KMS-11 (cell line): ENCODE results near the gene HSD17B12.

Source experiments
- H2AFZ ChIP-seq: fragments of 200-600 bp; sonication (generic); 2 replicates; pipeline ENCODE4 v1.6.1; 2016; ENCODE audit warnings: antibody characterized with exemption, mixed run types, low read depth
- H3K27ac ChIP-seq: fragments of 200-600 bp; sonication (generic); 2 replicates; pipeline ENCODE4 v1.6.1; 2016; ENCODE audit warnings: mild to moderate bottlenecking, mixed run types
- H3K27me3 ChIP-seq: fragments of 200-600 bp; sonication (generic); 2 replicates; pipeline ENCODE4 v1.6.1; 2017; ENCODE audit warnings: mild to moderate bottlenecking, low read depth, mixed run types, moderate library complexity; ENCODE audit not compliant: insufficient read depth
- H3K36me3 ChIP-seq: fragments of 200-600 bp; sonication (generic); 2 replicates; pipeline ENCODE4 v1.6.1; 2017; ENCODE audit warnings: mild to moderate bottlenecking, mixed run types; ENCODE audit not compliant: insufficient read depth
- H3K4me1 ChIP-seq: fragments of 200-600 bp; sonication (generic); 2 replicates; pipeline ENCODE4 v1.6.1; 2016; ENCODE audit warnings: mild to moderate bottlenecking, low read depth, mixed run types; ENCODE audit not compliant: poor library complexity, severe bottlenecking
- H3K4me2 ChIP-seq: fragments of 200-600 bp; sonication (generic); 2 replicates; pipeline ENCODE4 v1.7.0; 2016; ENCODE audit warnings: mild to moderate bottlenecking, mixed run types
- H3K4me3 ChIP-seq: fragments of 200-600 bp; sonication (generic); IDR thresholded peaks from 2 replicates; pipeline ENCODE4 v1.6.1; 2017; ENCODE audit warnings: low read depth, low read length, mixed read lengths; ENCODE audit not compliant: insufficient read depth
- H3K79me2 ChIP-seq: fragments of 200-600 bp; sonication (generic); 2 replicates; pipeline ENCODE4 v1.6.1; 2016; ENCODE audit warnings: low read depth, mixed run types; ENCODE audit not compliant: insufficient read depth
- H3K9ac ChIP-seq: fragments of 200-600 bp; sonication (generic); 2 replicates; pipeline ENCODE4 v1.6.1; 2016; ENCODE audit warnings: mild to moderate bottlenecking, mixed run types
- H4K20me1 ChIP-seq: fragments of 200-600 bp; sonication (generic); 2 replicates; pipeline ENCODE4 v1.6.1; 2016; ENCODE audit warnings: mild to moderate bottlenecking, mixed run types; ENCODE audit not compliant: insufficient read depth
- CTCF ChIP-seq: fragments of 200-600 bp; sonication (generic); conservative IDR thresholded peaks from 2 replicates; pipeline ENCODE4 v1.6.1; 2017; ENCODE audit warnings: low read depth, mild to moderate bottlenecking, antibody characterized with exemption, low read length, moderate library complexity, mixed read lengths

Gene HSD17B12

GRCh38 chr11:43786016-43786415 lies 105.5 kb downstream of the HSD17B12 start:
- Histone ChIP-seq H3K27me3 (no peaks in the 10 kb centered on the region), H3K4me1 (no peaks in the 10 kb centered on the region), H4K20me1 (no peaks in the 10 kb centered on the region), H3K9ac (no peak overlapping the region), H2AFZ (no peak overlapping the region), H3K79me2 (no peaks in the 10 kb centered on the region; the same call in 1 of the 2 replicates), H3K27ac (no peak overlapping the region), H3K4me2 (no peak overlapping the region), H3K4me3 (no peak overlapping the region), H3K36me3 (no peaks in the 10 kb centered on the region)
- TF ChIP-seq CTCF = no peak

- Histone ChIP-seq H3K79me2 (no peaks in the 10 kb centered on the region; the same call in 1 of the 2 replicates), H3K4me1 (no peaks in the 10 kb centered on the region), H4K20me1 (no peaks in the 10 kb centered on the region), H3K9ac (no peak overlapping the region), H2AFZ (no peak overlapping the region), H3K4me3 (no peak overlapping the region), H3K4me2 (no peak overlapping the region), H3K36me3 (no peaks in the 10 kb centered on the region), H3K27me3 (no peaks in the 10 kb centered on the region), H3K27ac (no peak overlapping the region)
- TF ChIP-seq CTCF = no peak
Measured at GRCh38 chr11:43787824-43788223, 107.3 kb downstream of the HSD17B12 start.

- H3K4me3 ChIP-seq = no peak overlapping the region
- H3K4me1 ChIP-seq = no peaks in the 10 kb centered on the region
- no peaks in the 10 kb centered on the region; the same call in 1 of the 2 replicates for H3K79me2 ChIP-seq
- no peak overlapping the region for H2AFZ ChIP-seq
- H4K20me1 ChIP-seq = no peaks in the 10 kb centered on the region
- no peaks in the 10 kb centered on the region for H3K27me3 ChIP-seq
- H3K36me3 ChIP-seq = no peaks in the 10 kb centered on the region
- H3K9ac ChIP-seq = no peak overlapping the region
- H3K27ac ChIP-seq = no peak overlapping the region
- H3K4me2 ChIP-seq = no peak overlapping the region
- no peak for TF ChIP-seq CTCF
Measured at GRCh38 chr11:43788421-43788820, 107.9 kb downstream of the HSD17B12 start.

GRCh38 chr11:43789700-43790443 lies 109.3 kb downstream of the HSD17B12 start:
- no peak overlapping the region for H2AFZ ChIP-seq
- no peaks in the 10 kb centered on the region for H3K27me3 ChIP-seq
- no peak overlapping the region for H3K4me3 ChIP-seq
- H3K4me1 ChIP-seq = no peaks in the 10 kb centered on the region
- H3K27ac ChIP-seq = no peak overlapping the region
- no peaks in the 10 kb centered on the region for H4K20me1 ChIP-seq
- H3K79me2 ChIP-seq = no peaks in the 10 kb centered on the region; the same call in 1 of the 2 replicates
- no peak for TF ChIP-seq CTCF
- no peaks in the 10 kb centered on the region for H3K36me3 ChIP-seq
- H3K4me2 ChIP-seq = no peak overlapping the region
- no peak overlapping the region for H3K9ac ChIP-seq
